HepG2 (cell line): ENCODE measurements around the gene TNFRSF18. TPM values are rescaled to one million over a fixed set of nuclear protein-coding genes. Genes with fewer than 3 reads are reported as not detected.

ENCODE experiments used
- ATAC-seq: fragments of 200-7000 bp; cut with Tn5 transposase; 3 replicates; pipeline ENCODE4 v1.9.1; 2020; ENCODE audit warnings: mild to moderate bottlenecking, moderate library complexity
- BruUV-seq: library from RNA; stranded (reverse); fragments of 400-500 nt; replicated peaks from 2 replicates; lab custom pipeline; 2021; lab: Mats Ljungman, UMichigan
- CTCF ChIA-PET: fragments of 300-600 bp; formaldehyde crosslinking; extraction: SDS; loops from one replicate; lab custom pipeline; 2021; ENCODE audit warnings: low total read pairs, inconsistent platforms, low intra/inter-chr PET ratio; lab: Yijun Ruan, JAX
- POLR2A ChIA-PET: fragments of 350-600 bp; sonication (Branson Sonifier 250); formaldehyde crosslinking; loops from one replicate; lab custom pipeline; 2020; ENCODE audit warnings: antibody characterized with exemption, inconsistent platforms; lab: Yijun Ruan, JAX
- DNase-seq: peaks from one replicate; pipeline ENCODE4 v3.0.0-alpha.2; 2015; ENCODE audit warnings: low spot score
- FAIRE-seq: peaks from 3 replicates; lab custom pipeline; 2011; peaks lifted over from hg19 to GRCh38; lab: Jason Lieb, UNC
- H2AFZ ChIP-seq: one replicate; pipeline ENCODE4 v1.6.1; 2011; ENCODE audit warnings: low read length, inconsistent platforms
- H3K27ac ChIP-seq: fragments of 300-600 bp; 3 replicates; pipeline ENCODE4 v1.8.0; 2011; ENCODE audit warnings: mixed run types, mild to moderate bottlenecking, mixed read lengths, low read length, inconsistent platforms; ENCODE audit not compliant: insufficient read depth; ENCODE audit errors: extremely low read length
- H3K27me3 ChIP-seq, 2 experiments: fragments of 200-600 bp in 1 of 2; 2 replicates in 1 of 2; 3 replicates in 1 of 2; pipeline versions ENCODE4 v1.6.0 to v1.8.0; 2011; ENCODE audit warnings: low read length in 2 of 2, mild to moderate bottlenecking in 2 of 2, moderate library complexity in 2 of 2, inconsistent platforms in 1 of 2; ENCODE audit not compliant: insufficient read depth in 2 of 2, control insufficient read depth in 1 of 2
- H3K36me3 ChIP-seq, 2 experiments: fragments of 200-600 bp in 1 of 2; replicated peaks in 1 of 2; 2 replicates in 1 of 2; 3 replicates in 1 of 2; pipeline versions ENCODE4 v1.5.1 to v1.8.0; 2011; ENCODE audit warnings: low read length in 2 of 2, inconsistent platforms in 1 of 2; ENCODE audit not compliant: insufficient read depth in 2 of 2, control insufficient read depth in 1 of 2
- H3K4me1 ChIP-seq: 2 replicates; pipeline ENCODE4 v1.5.1; 2012; ENCODE audit warnings: low read length, inconsistent platforms; ENCODE audit not compliant: insufficient read depth
- H3K4me2 ChIP-seq: 2 replicates; pipeline ENCODE4 v1.6.0; 2011; ENCODE audit warnings: low read depth, low read length, inconsistent platforms
- H3K4me3 ChIP-seq, 3 experiments: fragments of 200-600 bp in 1 of 3; sonication (generic), shearing (Covaris generic) in 1 of 3; replicated peaks in 1 of 3; 2 replicates each; pipeline ENCODE4 v1.5.1; 2011 to 2016; ENCODE audit warnings: low read length in 3 of 3, inconsistent platforms in 2 of 3, low read depth in 2 of 3, mild to moderate bottlenecking in 2 of 3, control low read depth in 1 of 3, mixed read lengths in 1 of 3; ENCODE audit not compliant: insufficient read depth in 1 of 3
- H3K79me2 ChIP-seq: one replicate; pipeline ENCODE4 v1.6.1; 2011; ENCODE audit warnings: low read length, inconsistent platforms; ENCODE audit not compliant: insufficient read depth
- H3K9ac ChIP-seq: 2 replicates; pipeline ENCODE4 v1.6.0; 2011; ENCODE audit warnings: mild to moderate bottlenecking, low read depth, low read length, inconsistent platforms; ENCODE audit not compliant: insufficient read depth
- H3K9me3 ChIP-seq: 2 replicates; pipeline ENCODE4 v1.5.1; 2012; ENCODE audit warnings: mild to moderate bottlenecking, low read length
- H4K20me1 ChIP-seq: 2 replicates; pipeline ENCODE4 v1.6.0; 2011; ENCODE audit warnings: inconsistent platforms, mild to moderate bottlenecking, low read length, moderate library complexity; ENCODE audit not compliant: insufficient read depth
- AGO2 ChIP-seq: fragments of 200-400 bp; formaldehyde crosslinking; optimal IDR thresholded peaks from 2 replicates; pipeline ENCODE3; 2017; ENCODE audit warnings: mild to moderate bottlenecking, low read depth, low read length, moderate library complexity
- CC2D1A ChIP-seq: sonication (generic); formaldehyde crosslinking; IDR thresholded peaks from 2 replicates; pipeline ENCODE4 v1.8.1; 2023; ENCODE audit warnings: mild to moderate bottlenecking, missing genetic modification reagents
- HMG20B ChIP-seq: conservative IDR thresholded peaks from 2 replicates; pipeline ENCODE4 v1.6.1; 2016; ENCODE audit warnings: missing genetic modification reagents, missing compliant biosample characterization
- MEF2D ChIP-seq: sonication (generic); formaldehyde crosslinking; IDR thresholded peaks from 2 replicates; pipeline ENCODE4 v1.5.1; 2020; ENCODE audit warnings: mild to moderate bottlenecking, missing genetic modification reagents
- RBFOX2 ChIP-seq: fragments of 200-400 bp; formaldehyde crosslinking; IDR thresholded peaks from 2 replicates; pipeline ENCODE4 v1.6.1; 2017; ENCODE audit warnings: low read depth, mild to moderate bottlenecking, low read length
- ZC3H13 ChIP-seq: sonication (generic); formaldehyde crosslinking; IDR thresholded peaks from 2 replicates; pipeline ENCODE4 v1.8.1; 2023; ENCODE audit warnings: mild to moderate bottlenecking, missing genetic modification reagents, moderate library complexity
- ZFP91 ChIP-seq: sonication (generic); formaldehyde crosslinking; IDR thresholded peaks from 2 replicates; pipeline ENCODE4 v1.9.0; 2022; ENCODE audit warnings: missing genetic modification reagents, mild to moderate bottlenecking, borderline replicate concordance
- ZNF136 ChIP-seq: sonication (generic); formaldehyde crosslinking; IDR thresholded peaks from 2 replicates; pipeline ENCODE4 v1.8.1; 2022; ENCODE audit warnings: low read depth, mild to moderate bottlenecking, moderate library complexity, missing genetic modification reagents
- ZNF234 ChIP-seq: sonication (generic); formaldehyde crosslinking; conservative IDR thresholded peaks from 2 replicates; pipeline ENCODE4 v1.5.1; 2020; ENCODE audit warnings: mild to moderate bottlenecking, missing genetic modification reagents
- ZNF383 ChIP-seq: sonication (generic); formaldehyde crosslinking; IDR thresholded peaks from 2 replicates; pipeline ENCODE4 v1.4.0; 2020; ENCODE audit warnings: missing genetic modification reagents, mild to moderate bottlenecking, borderline replicate concordance
- ZNF501 ChIP-seq: sonication (generic); formaldehyde crosslinking; IDR thresholded peaks from 2 replicates; pipeline ENCODE4 v1.5.1; 2020; ENCODE audit warnings: mild to moderate bottlenecking, moderate library complexity, missing genetic modification reagents
- ZNF562 ChIP-seq: sonication (generic); formaldehyde crosslinking; IDR thresholded peaks from 2 replicates; pipeline ENCODE4 v1.8.0; 2022; ENCODE audit warnings: missing genetic modification reagents, borderline replicate concordance
- ZNF589 ChIP-seq: sonication (generic); formaldehyde crosslinking; conservative IDR thresholded peaks from 2 replicates; pipeline ENCODE4 v1.8.0; 2022; ENCODE audit warnings: mild to moderate bottlenecking, moderate library complexity, missing genetic modification reagents
- WGBS: methylation state at CpG from one replicate; pipeline ENCODE4 v1.1.6; 2017; ENCODE audit warnings: low lambda C conversion rate; 5-methylcytosine and 5-hydroxymethylcytosine counted together
- in situ Hi-C: cut with HindIII; loops from 2 replicates; pipeline ENCODE4 v1.10.0; 2017; ENCODE audit warnings: low pct_unique_long_range_greater_than_20kb; ENCODE audit not compliant: extremely low pct_ligation_motif_present
- intact Hi-C: fragments of 100-400 bp; cut with micrococcal nuclease; formaldehyde crosslinking; loops from one replicate; pipeline ENCODE4 v1.10.0; 2022; ENCODE audit not compliant: unreplicated experiment
- polyA plus RNA-seq, 8 experiments: library from polyadenylated mRNA; depleted of rRNA in 3 of 8; stranded (reverse) in 7 of 8; unstranded in 1 of 8; fragments of >200 nt; fragmentation: Illumina TruSeq in 4 of 8; extraction: Trizol in 4 of 8; gene quantifications; 2 replicates each; pipeline versions ENCODE4 v1.2.1 to v1.2.3, GENCODE V29; 2011 to 2016; ENCODE audit warnings: low read depth in 4 of 8, missing spikeins in 1 of 8, mixed read lengths in 1 of 8; ENCODE audit not compliant: insufficient read depth in 1 of 8
- total RNA-seq, 5 experiments: library from RNA; depleted of rRNA; stranded (reverse); fragments of >200 nt; fragmentation: Illumina TruSeq; extraction: Trizol; gene quantifications; 2 replicates each; pipeline ENCODE4 v1.2.3, GENCODE V29; 2016; ENCODE audit warnings: low read depth in 1 of 5

Gene TNFRSF18
- total and polyA plus RNA-seq, 2 of the 13 experiments (the other 11 are each of a cell fraction or from before 2014, with no cell fraction given), result not detected

DNA sequence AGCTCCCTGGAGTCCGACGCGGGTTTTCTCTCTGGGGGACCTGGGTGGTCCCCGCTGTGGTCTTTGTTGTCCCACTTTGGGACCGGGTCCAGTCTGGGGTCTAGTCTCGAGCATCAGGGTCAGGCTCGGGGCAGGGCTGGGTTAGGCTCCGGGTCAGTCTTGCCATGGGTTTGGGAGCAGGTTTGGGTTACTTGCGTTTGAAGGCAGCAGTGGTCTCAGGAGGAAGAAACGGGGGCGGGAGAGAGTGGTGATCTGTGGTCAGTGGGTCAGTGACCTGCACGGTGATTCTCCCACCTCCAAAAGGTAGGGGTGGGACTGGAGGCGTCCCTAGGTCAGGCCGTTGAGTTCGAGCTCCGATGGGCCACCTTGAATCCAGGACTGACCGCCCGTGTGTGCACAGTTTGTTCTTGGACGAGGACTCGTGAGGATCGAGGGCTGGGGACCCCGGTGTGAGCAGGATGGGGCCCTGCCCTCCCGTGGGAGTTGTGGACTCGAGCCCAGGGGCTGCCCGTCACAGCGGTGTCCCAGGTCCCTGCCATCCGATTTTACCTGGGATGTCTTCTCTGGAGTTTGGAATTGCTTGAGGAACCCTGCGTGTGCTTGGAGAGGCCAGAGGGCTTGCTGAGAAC lies 27.9 kb upstream of the TNFRSF18 start:
- 89% methylated on average over 22 of the region's 28 CpGs for WGBS
- ATAC-seq, result no peak
- Histone ChIP-seq H3K27me3 (no peaks in the 10 kb centered on the region; a peak in 2 of 5 replicates), H3K79me2 (peaks cover 26% of the 10 kb centered on the region), H4K20me1 (no peaks in the 10 kb centered on the region)
- POLR2A ChIA-PET, result no interaction called here
- TF ChIP-seq AGO2 (peak; percentile 86), HMG20B (no peak), ZNF501 (0 out of 2 replicates have a peak, but pooled peaks have one; percentile 7), CC2D1A (no peak), MEF2D (CRISPR knock-in tag) (no peak), ZNF562 (CRISPR knock-in tag) (no peak), ZNF136 (CRISPR knock-in tag) (no peak), ZNF234 (no peak), RBFOX2 (peak; percentile 47), ZNF383 (no peak), ZC3H13 (CRISPR knock-in tag) (peak; percentile 82; the same call in 1 of the 2 replicates), ZNF589 (0 out of 2 replicates have a peak, but pooled peaks have one; percentile 25), ZFP91 (CRISPR knock-in tag) (0 out of 2 replicates have a peak, but pooled peaks have one; percentile 4)
- TF ChIP-seq, all 625 proteins: peak for 6
- CTCF ChIA-PET, result no interaction called here
- no peak for FAIRE-seq
- no peak overlapping the region for H3K27ac ChIP-seq
- no peak overlapping the region for H3K9ac ChIP-seq
- DNase-seq, result no peak
- H3K4me1 ChIP-seq, result peaks cover 84% of the 10 kb centered on the region
- in situ Hi-C loops, result no loop called here
- no peak overlapping the region for H3K4me3 ChIP-seq
- intact Hi-C loops, result loop anchor here (5.0 to 10.0 kb wide), 3 partner anchors 59 to 229 kb away; partner anchors contain the start of genes HES4 and TTLL10
- H2AFZ ChIP-seq, result no peak overlapping the region
- no peak overlapping the region; the same call in 1 of the 2 replicates for H3K4me2 ChIP-seq
- BruUV-seq, result no TSS peak
- no peaks in the 10 kb centered on the region for H3K9me3 ChIP-seq
- H3K36me3 ChIP-seq, result no peaks in the 10 kb centered on the region; a peak in 1 of 5 replicates
